GM12892 (cell line): ENCODE measurements around the gene RAP1GAP2.

Source experiments
- POLR2A ChIP-seq: IDR thresholded peaks from 2 replicates; pipeline ENCODE4 v1.6.1; 2011; ENCODE audit warnings: low read depth, low read length, control low read depth
- POLR2AphosphoS5 ChIP-seq: IDR thresholded peaks from 2 replicates; pipeline ENCODE4 v1.6.1; 2011; ENCODE audit warnings: low read depth, low read length, control low read depth
- TAF1 ChIP-seq: IDR thresholded peaks from 2 replicates; pipeline ENCODE4 v1.6.1; 2011; ENCODE audit warnings: low read depth, mild to moderate bottlenecking, control low read depth, low read length, borderline replicate concordance

DNA sequence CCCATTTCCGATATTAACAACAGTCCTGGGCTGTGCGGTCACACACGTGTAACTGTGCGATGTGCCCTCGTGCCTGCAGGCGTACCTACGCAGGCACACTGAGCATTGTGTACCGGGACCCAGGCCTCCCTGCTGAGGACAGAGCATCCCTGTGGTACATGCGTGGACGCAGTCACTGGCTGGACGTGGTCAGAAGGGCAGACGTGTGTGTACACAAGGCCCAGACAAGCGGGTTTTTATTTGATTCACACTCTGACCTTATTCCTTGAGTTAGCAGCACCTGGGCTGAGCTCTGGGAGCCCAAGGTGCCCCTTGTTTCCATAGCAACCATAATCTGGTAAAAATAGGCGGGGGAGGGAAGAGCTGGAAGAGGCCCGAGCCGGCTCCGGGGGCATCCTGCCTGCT is 19.5 kb downstream of the RAP1GAP2 start:
- no peak for TF ChIP-seq POLR2A
- TF ChIP-seq POLR2AphosphoS5 = no peak
- no peak for TF ChIP-seq TAF1
